Hypothalamus (tissue), 51 donors: ENCODE data around the gene RPE65.
A peak's percentile ranks its signal among the peaks of the same experiment; 100 is the strongest.
"Not testable (repeated sequence)": the region's sequence is repeated elsewhere in the genome, so short reads cannot be mapped to it uniquely, and the experiment has no call there.

Source experiments
- DNase-seq, 51 donors: peaks; one replicate each; lab custom pipeline; 2025; lab: John Stamatoyannopoulos, UW

Gene RPE65

DNA sequence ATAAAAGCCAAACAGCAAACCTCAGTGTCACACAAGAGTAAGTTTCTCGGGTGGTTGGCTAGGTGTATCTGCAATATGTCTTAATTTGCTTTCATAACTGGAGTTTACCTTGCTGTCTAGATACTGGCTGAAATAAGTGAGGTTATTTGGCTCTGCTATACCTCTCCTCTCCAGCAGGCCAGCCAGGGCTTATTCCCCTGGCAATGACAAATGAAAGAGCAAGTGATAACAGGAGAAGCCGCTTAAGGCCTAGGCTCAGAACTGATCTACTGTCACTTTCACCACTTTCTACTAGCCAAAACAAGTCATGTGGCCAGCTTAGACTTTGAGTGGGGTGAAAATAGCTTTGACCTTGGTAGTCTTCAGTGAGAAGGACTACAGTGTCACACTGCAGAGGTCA is 4.8 kb upstream of the RPE65 start:
- DNase-seq: no peak

DNA sequence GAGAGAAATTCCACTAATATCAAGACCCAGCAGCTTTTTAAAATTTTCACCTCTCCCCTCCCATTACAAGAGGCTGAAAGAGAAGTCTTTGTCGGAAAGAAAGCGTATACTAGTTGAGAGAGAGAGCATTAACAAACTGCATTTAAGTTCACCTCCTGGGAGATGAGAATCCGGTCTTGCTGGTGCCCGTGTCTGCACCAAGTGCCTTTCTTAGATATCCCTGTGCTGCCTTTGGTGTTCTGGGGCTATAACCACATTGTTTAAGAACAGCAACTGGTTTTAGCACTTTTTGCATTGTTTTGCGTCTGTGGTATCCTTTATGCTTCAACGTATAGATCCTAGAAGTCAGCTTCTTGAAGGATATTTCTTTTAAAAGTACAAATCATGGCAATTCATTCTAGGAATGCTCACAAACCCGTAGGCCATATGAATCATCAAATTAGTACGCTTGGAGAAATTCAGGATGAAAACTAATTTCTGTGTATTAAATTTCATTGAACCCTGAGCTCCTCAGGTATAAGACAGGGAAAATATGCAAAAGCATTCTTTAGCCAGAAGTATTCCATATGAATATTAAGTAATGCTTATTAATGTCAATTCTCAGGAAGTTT is 3.4 kb upstream of the RPE65 start:
- DNase-seq: no peak

DNA sequence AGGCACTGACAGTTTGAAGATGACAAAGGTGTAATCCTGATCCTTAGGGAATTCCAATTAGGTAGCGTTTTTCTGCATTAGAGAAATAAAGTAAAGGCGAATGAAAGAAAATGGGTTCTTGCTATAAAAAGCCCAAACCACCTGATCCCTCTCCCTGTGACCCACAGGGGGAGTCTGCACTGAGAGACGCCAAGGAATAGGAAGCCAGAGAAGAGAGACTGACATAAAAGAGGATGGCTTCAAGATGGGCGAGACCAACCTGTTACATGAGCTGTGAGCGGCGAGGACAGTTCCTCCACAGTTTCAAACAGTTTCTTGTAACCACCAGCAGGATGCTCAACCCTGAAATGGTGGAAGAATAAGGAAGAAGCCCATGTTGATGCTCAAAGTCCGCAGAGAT is 1.4 kb downstream of the RPE65 start:
- DNase-seq: no peak

DNA sequence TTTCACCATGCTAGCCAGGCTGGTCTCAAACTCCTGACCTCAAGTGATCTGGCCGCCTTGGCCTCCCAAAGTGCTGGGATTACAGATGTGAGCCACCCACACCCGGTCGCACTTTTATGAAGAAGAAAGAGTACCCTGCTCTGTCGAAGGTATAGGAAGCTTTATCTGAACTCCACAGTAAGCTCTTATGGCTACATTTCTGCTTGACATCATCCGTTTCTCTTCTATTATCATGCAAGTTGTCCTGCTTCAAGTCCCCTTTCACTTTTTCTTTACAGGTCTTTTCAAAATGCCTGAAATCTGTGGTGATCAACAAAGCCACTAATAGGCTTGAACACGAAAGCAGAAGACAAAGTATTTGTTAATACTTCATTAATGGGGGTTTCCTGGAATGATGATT is 4.0 kb downstream of the RPE65 start:
- DNase-seq: no peak

DNA sequence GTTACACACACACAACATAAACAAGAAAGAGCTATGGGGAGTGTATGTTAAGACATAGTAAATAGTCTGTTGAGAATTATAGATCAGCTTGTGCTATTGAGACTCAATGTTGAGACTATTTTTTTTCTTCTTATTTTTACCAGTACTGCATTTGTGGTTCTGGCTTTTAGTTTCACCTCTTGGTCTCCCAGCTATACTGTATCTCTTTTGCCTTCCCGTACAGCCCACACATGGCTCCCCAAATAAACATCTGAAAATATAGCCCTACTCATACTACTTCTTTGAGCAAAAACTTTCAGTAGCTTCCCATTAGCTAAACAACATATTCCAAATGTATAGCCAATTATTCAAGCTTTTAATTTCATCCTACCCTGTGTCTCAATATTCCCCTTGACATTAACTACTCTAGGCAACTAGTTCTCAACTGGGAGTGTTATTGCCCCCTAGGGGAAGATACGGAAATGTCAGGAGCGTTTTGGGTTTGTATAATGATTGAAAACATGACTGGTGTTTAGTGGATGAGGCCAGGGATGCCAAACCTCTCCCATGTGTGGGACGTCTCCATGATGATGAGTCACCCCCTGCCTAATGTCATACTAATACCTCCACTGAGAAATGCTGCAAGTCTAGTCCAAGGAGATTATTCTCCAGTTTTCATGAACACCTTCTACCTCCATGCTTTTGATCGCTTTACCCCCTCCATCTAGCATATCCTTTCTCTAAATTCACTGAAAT is 6.8 kb downstream of the RPE65 start:
- DNase-seq: peak in 5 of 51 donors; percentile 1 to 39 (median 2)

DNA sequence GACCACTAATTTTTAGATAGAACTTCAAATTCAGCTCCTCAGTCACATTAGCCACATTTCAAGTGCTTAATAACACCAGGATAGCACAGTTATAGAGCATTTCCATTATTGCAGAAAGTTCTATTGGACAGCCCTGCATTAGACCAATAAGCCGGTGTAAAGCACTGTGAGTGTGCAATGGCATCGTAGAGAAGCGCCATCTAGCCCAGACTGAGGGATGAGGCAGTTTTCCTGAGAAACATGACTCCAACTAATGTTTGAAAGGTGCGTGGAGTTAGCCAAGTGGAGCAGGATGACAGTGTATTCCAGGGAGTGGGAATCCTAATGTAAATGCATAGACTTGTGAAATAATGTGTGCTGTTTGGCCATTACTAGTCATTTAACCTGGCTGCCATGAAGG is 7.7 kb downstream of the RPE65 start:
- DNase-seq: no peak

DNA sequence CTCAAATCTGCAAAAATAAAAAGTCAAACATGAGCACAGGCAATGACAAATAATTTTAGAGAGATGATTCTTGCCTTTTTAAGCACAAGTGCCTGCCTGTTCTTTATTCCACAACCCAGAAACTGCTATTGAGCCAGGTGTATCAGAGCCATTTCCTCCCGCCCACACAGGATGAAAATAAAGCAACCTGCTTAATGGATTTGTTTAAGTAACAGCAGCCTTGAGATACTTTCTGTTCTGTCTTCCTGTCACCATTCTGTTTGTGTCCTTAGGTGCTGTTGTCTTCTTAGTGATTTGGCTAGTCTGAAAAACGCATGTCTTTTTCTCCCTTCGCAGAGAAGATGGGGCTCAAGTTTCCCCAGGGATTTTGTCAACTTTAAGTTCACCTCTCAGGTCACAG is 11.4 kb downstream of the RPE65 start:
- peak in 1 of 51 donors; percentile 29 for DNase-seq

DNA sequence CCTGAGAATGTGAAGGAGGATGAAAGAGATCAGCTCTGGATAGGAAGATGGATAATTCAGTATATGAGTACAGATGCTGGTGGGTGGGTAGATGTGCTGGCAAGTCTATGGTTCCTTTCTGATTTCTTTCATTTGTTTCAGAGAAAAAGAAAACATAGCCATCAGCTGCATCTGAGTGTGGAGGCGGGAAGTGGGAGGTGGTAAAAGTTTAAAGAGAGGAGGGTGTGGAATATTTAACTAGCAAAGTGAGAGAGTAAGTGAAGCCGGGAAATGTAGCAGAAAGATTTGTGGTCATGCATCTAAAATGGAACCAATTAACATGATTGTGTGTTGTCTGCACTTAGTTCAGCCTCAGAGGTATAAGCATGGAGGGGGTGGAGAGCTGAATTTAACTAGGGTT is 16.4 kb downstream of the RPE65 start:
- DNase-seq: peak in 1 of 51 donors; percentile 3

DNA sequence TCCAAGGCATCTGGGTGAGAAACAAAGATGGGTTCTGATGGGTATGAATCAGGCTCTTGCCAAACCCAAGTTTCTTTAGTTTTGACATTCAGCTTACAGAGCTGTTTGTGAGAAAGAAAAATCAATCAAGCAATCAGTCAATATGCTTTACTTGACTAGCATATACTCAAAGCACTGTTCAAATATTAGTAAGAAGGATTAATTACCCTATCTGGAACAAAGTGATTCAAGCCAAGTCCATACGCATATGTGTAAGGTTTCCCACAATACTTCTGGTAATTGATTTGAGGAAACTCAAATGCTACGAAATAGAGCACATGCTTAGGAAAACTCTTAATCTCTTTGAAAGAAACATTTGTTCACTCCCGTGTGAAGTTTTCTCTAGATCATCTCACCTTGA is 18.7 kb downstream of the RPE65 start:
- DNase-seq: no peak

DNA sequence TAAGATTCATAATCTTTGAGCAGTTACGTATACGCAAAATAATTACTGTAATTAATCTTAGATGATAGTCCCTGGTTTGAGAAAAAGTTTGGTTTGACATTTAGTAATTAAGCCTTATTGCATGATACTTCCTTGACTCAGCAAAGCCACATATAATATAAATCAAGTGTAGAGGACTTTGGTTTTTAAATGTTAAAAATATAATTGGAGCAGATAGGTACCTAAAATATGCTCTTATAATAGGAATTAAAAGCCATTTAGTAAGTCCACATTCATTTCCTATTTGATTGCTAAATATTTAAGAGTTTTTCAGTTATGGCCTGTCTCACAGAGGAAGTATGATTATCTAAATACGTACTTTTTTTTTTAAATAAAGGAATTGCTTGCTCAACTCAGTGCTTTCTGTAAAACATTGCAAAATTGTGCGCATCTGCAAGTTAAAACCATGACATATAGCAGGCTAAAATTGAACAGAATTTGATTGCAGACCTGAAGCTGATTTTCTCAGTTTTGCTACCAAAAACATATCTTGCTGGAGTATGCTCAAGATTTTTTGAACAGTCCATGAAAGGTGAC is 20.4 kb downstream of the RPE65 start:
- no peak for DNase-seq

DNA sequence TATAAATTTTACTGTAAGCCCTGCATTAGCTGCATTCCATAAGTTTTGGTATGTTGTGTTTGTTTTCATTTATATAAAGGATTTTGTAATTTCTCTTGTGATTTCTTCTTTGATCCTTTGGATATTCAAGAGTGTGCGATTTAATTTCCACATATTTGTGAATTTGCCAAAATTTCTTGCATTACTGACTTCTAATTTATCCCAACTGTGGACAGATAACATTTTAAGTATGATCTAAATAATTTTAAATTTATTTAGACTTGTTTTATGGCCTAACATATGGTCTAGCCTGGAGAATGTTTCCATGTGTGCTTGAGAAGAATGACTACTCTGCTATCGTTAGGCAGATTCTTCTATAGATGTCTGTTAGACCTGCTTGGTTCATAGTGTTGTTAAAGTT is 23.2 kb downstream of the RPE65 start:
- DNase-seq: no peak

DNA sequence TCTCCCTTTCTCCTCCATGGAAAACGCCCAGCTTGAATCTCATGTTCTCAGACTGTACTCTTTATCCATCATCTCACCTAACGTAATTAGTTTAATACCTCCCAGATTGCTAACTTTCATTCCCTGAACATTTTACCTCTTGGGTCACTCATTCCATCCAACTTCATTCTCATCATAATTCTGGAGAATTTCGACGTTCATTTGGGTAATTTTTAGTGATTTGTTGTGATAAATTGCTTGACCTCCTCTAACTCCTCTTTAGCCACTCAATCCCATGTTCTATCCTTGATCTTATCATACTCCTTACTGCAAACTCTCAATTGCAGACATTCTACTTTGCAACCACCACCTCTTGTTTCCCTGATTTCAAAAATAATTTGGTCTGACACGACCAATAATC is 28.4 kb downstream of the RPE65 start:
- DNase-seq: no peak

DNA sequence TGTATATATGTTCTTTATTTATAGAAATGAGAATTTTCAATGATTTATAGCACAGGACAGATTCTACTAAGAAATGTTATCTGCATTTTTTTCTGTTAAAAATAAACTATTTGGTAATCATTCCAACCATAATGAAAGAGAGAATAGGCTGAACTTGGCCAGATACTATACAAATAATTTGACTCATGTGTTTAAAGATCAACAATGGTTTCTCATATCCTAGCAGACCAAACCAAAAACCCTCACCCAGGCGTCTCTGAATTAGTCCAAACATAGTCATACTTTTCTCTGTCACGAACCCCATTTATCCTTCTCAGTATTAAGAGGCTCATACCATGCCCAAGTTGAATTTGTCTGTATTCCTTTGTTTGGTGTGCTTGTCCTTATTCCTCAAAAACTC is 40.3 kb downstream of the RPE65 start:
- DNase-seq: no peak

DNA sequence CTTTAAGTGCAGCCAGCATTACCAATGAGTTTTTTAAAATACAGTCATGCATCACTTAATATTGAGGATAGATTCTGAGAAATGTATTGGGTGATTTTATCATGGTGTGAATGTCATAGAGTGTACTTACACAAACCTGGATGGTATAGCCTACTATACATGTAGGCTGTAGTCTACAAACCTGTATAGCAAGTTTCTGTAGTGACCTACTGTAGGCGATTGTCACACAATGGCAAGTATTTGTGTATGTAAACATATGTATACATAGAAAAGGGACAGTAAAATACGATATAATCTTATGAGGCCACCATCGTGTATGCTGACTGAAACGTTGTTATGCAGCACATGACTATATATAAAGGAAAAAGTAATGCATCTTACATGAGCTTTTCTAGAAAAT is 48.2 kb downstream of the RPE65 start:
- no peak for DNase-seq

DNA sequence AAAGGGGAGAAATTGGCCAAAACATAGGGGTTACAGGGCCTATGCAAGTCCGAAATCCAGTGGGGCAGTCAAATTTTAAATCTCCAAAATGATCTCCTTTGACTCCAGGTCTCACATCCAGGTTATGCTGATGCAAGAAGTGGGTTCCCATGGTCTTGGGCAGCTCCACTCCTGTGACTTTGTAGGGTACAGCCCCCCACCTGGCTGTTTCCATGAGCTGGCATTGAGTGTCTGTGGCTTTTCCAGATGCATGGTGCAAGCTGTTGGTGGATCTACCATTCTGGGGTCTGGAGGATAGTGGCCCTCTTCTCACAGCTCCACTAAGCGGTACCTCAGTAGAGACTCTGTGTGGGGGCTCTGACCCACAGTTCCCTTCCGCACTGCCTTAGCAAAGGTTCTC is 54.2 kb downstream of the RPE65 start:
- not testable (repeated sequence) for DNase-seq

DNA sequence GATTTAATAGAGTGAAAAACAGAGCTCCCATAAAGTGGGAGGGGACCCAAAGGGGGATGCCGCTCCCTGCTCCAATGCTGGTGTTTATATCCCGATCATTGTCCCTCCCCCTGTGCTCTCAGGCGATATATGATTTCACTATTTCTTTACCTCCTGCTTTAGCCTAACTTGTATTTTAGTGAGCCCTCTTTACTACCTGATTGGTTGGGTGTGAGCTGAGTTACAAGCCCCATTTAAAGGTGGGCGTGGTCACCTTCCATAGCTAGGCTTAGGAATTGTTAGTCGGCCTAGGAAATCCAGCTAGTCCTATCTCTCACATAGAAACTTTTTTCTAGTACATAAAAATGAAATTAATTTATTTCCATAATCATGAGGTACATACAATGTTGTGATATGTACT is 57.3 kb downstream of the RPE65 start:
- DNase-seq: not testable (repeated sequence)

DNA sequence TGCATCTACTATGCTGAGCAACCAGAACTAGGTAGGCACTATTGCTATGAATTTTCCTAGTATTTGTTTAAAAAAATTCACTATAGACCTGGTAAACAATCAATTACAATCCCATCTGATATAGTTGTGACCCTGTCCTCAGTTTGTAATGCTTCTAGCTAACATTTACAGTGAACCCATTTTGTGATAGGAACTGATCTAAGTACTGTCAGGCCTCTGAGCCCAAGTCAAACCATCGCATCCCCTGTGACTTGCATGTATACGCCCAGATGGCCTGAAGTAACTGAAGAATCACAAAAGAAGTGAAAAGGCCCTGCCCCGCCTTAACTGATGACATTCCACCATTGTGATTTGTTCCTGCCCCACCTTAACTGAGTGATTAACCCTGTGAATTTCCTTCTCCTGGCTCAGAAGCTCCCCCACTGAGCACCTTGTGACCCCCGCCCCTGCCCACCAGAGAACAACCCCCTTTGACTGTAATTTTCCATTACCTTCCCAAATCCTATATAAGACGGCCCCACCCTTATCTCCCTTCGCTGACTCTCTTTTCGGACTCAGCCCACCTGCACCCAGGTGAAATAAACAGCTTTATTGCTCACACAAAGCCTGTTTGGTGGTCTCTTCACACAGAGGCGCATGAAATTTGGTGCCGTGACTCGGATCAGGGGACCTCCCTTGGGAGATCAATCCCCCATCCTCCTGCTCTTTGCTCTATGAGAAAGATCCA is 63.8 kb downstream of the RPE65 start:
- not testable (repeated sequence) for DNase-seq

DNA sequence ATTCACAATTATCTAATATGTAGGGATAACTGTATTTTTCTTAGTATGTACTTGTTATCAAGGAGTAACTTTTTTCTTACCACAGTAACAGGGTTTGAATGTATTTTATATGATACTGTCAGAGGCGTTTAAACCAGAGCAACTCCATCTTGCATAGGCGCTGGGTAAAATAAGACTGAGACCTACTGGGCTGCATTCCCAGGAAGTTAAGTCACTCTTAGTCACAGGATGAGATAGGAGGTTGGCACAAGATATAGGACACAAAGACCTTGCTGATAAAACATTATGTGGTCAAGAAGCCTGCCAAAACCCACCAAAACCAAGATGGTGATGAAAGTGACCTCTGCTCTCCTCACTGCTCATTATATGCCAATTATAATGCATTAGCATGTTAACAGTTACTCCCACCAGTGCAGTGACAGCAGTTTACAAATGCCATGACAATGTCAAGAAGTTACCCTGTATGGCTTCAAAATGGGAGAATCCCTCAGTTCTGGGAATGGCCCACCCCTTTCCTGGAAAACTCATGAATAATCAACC is 64.8 kb downstream of the RPE65 start:
- DNase-seq: peak in 1 of 51 donors; percentile 5

DNA sequence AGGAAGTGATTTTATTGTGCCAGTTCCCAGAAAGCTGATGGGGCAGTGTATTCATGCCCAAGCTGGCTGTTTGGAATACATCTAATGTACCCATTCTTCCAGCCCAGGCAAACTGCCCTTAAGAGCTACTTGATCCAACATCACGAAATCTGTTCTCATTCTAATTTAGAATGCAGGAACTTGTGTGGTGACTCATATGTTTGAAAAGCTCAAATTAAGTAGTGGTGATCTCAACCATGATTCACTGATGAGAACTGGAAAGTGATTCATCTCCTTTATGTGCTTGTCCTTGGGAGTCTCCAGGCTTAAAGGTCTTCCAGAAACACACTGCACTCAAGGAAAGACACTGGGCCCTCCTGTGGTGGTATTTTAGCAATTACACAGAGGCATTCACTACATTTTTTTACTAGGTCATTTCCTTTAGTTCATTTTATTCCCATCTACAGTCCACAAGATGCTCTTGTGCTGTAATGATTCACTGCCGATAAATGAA is 65.4 kb downstream of the RPE65 start:
- peak in 10 of 51 donors; percentile 9 to 63 (median 28) for DNase-seq

DNA sequence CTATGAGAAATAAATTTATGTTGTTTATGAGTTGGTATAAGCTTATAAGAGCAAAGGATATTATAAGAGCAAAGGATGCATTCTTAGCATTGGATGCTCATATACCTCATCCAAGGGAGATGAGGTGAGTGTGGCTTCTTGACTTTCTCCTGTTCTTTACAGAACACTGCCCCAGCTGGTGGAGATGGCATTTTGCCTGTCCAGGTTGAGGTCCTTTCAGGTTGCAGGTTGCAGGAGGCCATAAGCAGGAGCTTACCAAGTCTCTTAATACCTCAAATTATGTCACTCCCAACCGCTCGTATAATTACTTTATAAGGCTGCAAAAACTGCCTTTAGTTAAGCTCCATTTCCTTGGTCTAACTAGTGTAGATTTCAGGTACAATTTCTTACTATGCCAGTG is 66.7 kb downstream of the RPE65 start:
- no peak for DNase-seq

DNA sequence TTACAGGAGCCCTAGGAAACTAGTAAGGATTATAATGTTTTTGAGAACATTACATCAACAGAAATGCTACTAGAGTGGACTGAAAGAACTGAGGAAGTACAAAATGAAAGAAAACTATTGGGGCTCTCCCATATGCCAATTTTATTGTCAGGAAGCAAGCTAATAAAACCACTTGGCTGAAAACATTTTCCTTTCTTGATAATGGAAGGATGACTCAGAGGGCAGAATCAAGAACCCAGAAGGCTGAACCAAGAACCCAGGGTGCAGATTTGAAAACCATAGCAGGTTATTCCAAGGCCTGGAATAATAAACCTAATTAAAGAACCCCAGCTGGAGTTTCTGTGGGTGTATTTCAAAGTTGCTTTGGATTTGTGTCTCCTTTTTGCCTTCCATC is 70.7 kb downstream of the RPE65 start:
- no peak for DNase-seq
